ENCODE measurements around the gene ZFAND2B.

DNA sequence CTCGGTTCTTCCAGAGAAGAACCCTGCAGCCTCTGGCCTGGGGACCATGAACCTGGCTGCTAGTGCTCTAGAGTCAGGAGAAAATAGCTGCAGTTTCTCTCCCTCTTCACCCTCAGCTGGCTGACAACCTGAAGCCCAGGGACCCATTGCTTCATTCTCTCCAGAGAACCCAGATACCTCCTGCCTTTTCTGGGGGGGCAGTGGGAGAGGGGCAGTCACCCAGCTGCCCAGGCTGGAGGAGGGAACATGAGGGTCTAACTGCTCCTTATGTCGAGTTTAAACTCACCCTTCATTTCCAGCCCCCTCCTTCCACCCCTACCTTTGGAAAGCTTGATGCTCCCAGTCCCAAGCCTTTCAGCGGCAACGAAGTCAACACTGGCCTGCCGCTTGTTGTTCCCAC, 7.6 kb upstream of the ZFAND2B start:
- TF ChIP-seq POLR2A (IDR thresholded peaks at IDR 0.05): no peak
- TF ChIP-seq EP300 (IDR thresholded peaks at IDR 0.05): no peak
